A549 (cell line): ENCODE data around the gene F9.

Source experiments
- EP300 ChIP-seq, 2 experiments: fragments of >200 bp; sonication (Bioruptor Twin); formaldehyde crosslinking; IDR thresholded peaks; 2 replicates in 1 of 2; 3 replicates in 1 of 2; pipeline ENCODE4 v1.6.1; 2016 to 2017
- POLR2A ChIP-seq: IDR thresholded peaks from 2 replicates; pipeline ENCODE4 v1.6.1; 2012; ENCODE audit warnings: mild to moderate bottlenecking, low read length
- RAD21 ChIP-seq, 2 experiments: fragments of >200 bp in 1 of 2; sonication (Bioruptor Twin) in 1 of 2; formaldehyde crosslinking in 1 of 2; IDR thresholded peaks in 1 of 2; conservative IDR thresholded peaks in 1 of 2; 2 replicates in 1 of 2; 3 replicates in 1 of 2; pipeline ENCODE4 v1.6.1; 2012 to 2018; ENCODE audit warnings: inconsistent platforms in 1 of 2
- TF ChIP-seq, protein P1 (sequence below): fragments of >200 bp; sonication (Bioruptor Twin); formaldehyde crosslinking; IDR thresholded peaks from 3 replicates; pipeline ENCODE4 v1.5.1; 2016
- TF ChIP-seq, protein P2 (sequence below): fragments of >200 bp; sonication (Bioruptor Twin); formaldehyde crosslinking; IDR thresholded peaks from 3 replicates; pipeline ENCODE4 v1.6.1; 2016
- TF ChIP-seq, protein P3 (sequence below): IDR thresholded peaks from 2 replicates; pipeline ENCODE4 v1.6.1; 2012; ENCODE audit warnings: low read depth, borderline replicate concordance

DNA sequence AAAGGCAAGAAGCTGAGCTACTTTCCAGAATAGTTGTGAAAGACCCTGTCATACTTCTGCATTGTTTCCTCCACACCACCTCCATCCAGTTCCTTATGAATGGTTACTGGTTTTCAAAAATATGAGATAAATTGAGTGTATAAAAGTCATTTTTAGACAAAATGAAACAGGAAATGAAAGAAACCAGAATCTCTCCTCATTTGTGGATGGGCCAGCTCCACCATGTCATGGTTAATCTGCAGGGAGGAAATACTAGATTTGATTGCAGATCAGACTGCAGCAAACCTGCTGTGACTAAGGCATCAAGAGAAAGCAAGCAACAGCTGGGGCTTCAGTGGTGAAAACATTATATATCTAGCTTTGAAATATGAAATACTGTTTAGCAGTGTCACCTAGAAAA lies 23.8 kb downstream of the F9 start:
- TF ChIP-seq, protein P1, sequence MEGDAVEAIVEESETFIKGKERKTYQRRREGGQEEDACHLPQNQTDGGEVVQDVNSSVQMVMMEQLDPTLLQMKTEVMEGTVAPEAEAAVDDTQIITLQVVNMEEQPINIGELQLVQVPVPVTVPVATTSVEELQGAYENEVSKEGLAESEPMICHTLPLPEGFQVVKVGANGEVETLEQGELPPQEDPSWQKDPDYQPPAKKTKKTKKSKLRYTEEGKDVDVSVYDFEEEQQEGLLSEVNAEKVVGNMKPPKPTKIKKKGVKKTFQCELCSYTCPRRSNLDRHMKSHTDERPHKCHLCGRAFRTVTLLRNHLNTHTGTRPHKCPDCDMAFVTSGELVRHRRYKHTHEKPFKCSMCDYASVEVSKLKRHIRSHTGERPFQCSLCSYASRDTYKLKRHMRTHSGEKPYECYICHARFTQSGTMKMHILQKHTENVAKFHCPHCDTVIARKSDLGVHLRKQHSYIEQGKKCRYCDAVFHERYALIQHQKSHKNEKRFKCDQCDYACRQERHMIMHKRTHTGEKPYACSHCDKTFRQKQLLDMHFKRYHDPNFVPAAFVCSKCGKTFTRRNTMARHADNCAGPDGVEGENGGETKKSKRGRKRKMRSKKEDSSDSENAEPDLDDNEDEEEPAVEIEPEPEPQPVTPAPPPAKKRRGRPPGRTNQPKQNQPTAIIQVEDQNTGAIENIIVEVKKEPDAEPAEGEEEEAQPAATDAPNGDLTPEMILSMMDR: no peak
- no peak for TF ChIP-seq RAD21 (conservative IDR thresholded peaks at IDR 0.05 in 1 of 2, IDR thresholded peaks at IDR 0.05 in 1 of 2)
- TF ChIP-seq POLR2A: no peak
- TF ChIP-seq, protein P2, sequence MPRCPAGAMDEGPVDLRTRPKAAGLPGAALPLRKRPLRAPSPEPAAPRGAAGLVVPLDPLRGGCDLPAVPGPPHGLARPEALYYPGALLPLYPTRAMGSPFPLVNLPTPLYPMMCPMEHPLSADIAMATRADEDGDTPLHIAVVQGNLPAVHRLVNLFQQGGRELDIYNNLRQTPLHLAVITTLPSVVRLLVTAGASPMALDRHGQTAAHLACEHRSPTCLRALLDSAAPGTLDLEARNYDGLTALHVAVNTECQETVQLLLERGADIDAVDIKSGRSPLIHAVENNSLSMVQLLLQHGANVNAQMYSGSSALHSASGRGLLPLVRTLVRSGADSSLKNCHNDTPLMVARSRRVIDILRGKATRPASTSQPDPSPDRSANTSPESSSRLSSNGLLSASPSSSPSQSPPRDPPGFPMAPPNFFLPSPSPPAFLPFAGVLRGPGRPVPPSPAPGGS: no peak
- no peak for TF ChIP-seq EP300 (IDR thresholded peaks at IDR 0.05)
- TF ChIP-seq, protein P3, sequence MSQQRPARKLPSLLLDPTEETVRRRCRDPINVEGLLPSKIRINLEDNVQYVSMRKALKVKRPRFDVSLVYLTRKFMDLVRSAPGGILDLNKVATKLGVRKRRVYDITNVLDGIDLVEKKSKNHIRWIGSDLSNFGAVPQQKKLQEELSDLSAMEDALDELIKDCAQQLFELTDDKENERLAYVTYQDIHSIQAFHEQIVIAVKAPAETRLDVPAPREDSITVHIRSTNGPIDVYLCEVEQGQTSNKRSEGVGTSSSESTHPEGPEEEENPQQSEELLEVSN: no peak
